SH-SY5Y (cell line): ENCODE data around the gene CACNA2D4.

Source experiments
- GATA2 ChIP-seq: IDR thresholded peaks from 2 replicates; pipeline ENCODE4 v1.6.1; 2011; ENCODE audit warnings: mild to moderate bottlenecking, low read depth, low read length
- GATA3 ChIP-seq: IDR thresholded peaks from 2 replicates; pipeline ENCODE4 v1.6.1; 2011; ENCODE audit warnings: low read depth, mild to moderate bottlenecking, low read length, moderate library complexity

Gene CACNA2D4

DNA sequence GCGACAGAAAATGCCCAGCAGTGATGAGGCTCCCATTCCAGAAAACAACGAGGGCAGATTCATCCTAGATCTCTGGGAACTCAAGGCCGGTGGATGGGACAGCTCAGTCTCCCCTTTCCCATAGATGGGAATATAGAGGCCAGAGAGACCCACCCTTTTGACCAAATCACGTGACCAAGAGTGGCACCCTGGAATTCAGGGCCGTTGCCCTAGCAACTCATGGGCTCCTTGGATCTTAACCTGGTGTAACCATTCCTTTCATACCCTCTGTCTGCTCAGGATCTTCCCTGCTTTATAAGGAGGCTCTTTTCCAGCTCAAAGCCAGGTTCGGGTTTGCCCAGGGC is 106.5 kb downstream of the CACNA2D4 start:
- TF ChIP-seq GATA3, result no peak
- no peak for TF ChIP-seq GATA2

DNA sequence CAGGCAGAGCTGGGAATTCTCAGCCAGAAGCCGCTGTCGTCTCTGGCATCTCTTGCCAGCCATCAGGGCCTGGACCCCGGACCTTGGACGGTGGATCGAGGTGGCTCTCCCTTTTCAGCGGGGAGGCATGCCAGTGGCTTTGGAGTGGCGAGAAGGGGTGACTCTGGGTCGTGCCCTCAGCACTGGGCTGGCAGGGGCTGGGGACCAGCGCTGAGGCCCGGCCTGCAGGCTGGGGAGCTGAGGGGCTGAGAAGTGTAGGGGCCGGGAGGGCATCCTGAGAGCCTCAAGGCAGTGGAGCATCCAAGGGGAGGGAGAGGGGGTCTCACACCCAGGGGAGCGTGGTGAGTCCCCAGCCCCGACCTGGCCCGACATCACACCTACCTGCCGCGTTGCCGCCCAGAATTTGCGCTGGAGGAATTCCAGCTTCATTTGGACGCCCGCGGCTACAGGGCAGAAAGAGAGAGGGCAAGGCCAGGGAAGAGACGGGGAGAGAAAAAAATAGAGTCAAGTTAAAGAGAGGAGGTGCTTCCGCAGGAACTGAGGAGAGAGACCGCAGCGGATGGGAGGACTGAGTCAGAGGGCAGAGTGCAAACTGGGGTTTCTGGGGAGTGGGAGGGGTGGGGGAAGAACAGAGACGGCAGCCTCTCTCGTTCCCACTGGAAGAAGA is 107.0 kb downstream of the CACNA2D4 start:
- no peak for TF ChIP-seq GATA2
- no peak for TF ChIP-seq GATA3

DNA sequence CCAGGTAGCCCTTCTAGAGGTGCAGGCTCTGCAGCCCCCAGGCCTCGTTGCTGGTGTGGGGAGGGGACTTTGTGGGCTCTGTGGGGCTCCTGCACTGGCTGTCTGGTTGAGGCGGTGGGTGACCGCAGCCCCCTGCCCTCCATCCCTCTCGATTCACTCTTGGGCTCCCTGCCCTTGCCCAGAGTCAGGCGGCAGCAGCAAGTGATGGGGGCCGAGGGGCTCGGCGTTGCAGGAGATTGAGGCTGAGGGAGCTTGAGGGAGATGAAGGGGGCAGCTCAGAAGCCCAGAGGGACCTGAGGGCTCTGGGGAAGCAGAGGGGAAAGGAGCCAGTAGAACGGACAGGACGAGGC is 107.5 kb downstream of the CACNA2D4 start:
- TF ChIP-seq GATA2, result no peak
- TF ChIP-seq GATA3, result no peak

DNA sequence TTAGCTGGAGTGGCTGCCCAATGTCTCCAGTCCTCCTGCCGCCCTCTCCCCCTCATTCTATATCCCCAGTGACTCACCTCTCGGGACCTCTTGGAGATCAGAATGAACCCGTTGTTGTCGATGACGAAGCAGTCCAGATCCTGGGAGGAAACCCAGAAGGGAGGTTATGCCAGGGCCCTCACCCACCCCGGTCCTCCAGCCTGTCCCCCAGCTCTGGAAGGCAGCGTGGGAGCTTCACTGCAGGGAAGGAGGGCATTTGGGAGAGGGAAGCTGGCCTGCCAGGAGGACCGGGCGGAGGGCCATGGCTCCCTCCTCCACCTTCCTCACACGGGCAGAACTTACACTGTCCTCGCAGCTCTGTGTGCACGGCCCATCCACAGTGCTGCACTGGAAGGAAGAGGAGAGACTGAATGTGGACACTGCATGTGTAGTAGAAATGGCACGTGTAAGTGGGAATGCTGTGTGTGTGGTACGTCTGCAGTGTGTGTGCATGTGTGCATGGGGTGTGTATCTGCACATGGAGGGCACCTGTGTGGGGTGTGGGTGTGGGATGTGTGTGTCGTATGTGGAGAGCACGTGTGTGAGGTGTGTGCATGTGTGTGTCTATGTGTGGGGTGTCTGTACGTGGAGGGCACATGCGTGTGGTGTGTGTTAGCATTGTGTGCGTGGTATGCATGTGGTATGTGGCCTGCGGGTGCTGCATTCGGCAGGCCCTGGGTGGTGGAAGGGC is 108.1 kb downstream of the CACNA2D4 start:
- no peak for TF ChIP-seq GATA2
- TF ChIP-seq GATA3, result no peak

DNA sequence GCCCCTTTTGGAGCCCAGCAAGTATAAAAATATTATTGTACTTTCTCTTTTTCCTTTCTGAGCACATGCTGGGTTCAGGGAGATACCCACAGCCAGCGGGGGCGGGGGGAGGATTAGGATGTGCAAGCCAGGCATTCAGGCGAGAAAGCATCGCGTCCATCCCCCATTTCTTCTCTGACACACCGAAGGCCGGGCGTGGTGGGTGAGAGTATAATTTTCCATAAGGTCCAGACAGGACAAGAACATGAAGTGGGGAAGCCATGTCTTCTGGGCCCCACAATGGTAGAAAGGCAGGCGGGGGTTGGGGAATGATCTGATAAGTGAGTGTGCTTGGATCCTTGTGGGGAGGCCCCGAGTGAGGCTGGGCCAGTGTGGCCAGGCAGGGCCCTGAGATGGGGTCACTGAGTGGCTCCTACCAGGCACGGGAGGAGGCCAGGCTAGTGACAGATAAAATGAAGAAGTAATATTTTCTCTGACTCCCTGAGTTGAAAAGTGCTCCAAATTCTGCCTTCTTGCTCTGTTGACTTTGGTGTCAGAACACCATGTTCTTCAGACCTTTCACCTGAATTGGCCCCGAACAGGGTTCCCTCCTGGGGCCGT is 108.8 kb downstream of the CACNA2D4 start:
- TF ChIP-seq GATA2, result no peak
- no peak for TF ChIP-seq GATA3

DNA sequence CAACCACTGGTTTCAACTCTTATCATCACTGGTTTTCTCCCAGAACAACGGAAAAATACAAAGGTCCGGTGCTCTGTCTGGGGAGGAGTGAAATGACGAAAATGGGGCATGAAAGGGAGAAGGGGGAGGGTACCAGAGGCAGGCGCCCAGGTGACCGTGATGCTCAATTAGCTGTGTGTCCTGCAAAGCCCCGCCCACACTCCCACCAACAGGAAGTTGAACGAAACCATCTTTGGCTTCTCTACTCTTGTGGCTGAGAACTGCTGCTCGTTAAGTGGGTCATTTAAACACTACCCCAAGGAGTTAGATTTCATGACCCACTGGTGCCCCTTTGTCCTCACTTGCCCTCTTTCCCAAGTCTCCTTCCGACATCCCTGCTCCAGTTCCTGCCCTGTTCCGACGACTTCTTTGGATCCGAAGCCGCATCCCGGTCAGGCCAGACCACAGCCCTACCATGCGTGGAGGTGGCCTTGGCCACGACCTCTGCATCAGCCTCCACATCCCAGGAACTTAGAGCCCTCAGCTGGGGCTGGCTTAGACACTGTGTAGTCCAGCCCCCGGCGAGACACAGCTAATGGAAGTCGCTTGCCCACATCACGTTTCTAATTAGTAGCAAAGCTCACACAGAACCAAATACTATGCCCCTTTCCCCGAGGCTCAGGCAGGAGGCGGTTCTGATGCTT is 109.5 kb downstream of the CACNA2D4 start:
- TF ChIP-seq GATA2 (no peak), GATA3 (no peak)

DNA sequence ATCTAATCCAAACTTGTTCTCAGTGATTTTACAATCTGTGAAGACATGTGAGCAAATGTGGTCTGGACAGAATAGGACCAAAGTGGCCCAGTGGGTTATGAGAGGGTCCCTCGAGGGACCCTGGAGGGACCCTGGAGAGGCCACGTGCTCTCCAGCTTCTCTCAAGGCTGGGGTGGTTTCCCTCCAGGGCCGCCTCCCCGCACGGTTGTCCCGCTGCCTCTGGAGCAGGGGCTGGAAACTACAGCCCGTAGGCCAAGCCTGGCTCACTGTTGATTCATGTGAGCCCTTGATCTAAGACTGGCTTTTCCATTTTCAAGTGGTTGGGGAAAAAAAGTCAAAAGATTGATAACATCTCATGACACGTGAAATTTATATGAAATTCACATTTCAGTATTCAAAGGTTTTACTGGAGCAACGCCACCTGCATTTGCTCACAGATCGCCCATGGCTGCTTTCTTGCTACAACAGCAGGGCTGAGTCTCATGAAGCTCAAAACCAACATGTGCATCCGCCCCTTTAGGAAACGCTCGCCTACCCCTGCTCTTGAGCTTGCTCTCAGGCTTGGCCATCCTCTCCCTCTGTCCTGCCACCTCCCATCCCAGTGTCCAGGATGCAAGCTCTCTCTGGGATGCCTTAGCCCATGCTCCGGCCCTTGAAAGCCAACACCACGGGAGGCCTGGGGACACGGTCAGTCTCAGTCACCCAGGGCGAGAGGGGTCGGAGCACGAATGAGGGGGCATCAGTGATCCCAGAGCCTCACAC is 110.2 kb downstream of the CACNA2D4 start:
- TF ChIP-seq GATA3 (no peak), GATA2 (no peak)

DNA sequence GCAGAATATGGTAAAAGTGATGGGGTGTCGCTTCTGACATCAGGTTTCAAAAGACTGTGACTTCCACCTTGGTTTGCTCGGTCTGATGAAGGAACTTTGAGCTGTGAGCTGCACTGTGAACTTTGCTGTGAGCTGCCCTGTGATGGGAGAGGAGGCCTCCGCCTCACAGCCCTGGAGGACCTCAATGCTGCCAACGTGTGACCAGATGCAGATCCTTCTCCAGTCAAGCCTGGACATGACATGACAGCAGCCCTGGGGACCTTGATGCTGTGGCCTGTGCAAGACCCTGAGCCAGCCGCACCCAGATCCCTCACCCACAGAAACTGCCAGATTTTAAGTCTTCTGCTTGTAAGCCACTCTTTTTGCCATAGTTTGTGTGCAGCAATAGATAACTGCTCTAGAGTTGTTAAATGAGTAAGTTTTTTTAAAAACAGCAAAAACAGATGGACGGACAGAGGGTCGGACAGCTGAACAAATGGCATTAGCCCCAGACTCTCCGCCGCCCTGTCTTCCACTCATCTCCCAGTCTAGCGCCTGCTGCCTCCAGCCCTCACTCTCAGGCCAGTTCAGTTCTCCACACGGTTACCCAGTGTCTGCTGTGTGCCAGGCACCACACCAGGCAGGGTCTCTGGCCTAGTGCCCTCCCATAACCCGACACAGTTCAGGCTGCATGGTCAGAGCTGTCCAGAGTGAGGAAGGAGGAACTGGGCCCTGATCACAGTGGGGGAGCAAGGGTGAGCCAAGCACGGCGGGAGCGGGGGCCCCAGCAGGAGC is 111.2 kb downstream of the CACNA2D4 start:
- no peak for TF ChIP-seq GATA2
- TF ChIP-seq GATA3, result no peak

DNA sequence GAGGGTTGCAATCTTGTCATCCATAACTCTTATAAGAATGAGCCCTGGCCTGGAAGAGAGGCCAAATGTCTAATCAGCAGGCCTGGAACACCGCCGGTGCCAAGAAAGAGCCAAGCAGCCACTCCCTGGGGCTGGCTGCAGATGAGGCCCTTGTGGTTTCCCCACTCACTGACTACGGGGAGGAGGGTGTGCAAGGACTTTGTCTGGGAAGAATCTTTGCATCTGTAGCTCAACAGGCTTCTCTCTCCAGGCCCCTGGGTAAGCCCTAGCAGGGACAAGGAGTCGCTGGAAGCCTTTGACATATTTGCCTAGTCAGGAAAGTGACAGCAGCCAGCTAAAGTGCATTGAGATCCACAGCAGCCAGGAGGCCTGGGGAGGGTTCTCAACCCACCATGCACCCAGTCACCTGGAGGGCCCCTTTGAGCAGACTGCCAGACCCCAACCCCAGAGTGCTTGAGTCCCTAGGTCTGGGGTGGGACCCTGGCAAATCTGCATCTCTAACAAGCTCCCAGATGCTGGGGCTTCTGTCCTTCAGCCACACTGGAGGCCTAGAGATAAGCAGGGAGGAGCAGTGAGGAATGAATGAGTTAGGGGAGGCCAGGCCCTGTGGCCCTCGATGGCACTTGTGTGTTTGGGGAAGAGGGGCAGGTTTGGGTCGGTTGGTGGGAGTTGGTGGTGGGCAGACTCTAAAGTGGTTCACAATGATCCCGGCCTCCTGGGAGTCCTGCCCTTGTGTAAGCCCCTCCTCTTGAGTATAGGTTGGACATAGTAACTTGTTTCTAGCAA is 112.0 kb downstream of the CACNA2D4 start:
- TF ChIP-seq GATA2 (no peak), GATA3 (no peak)

DNA sequence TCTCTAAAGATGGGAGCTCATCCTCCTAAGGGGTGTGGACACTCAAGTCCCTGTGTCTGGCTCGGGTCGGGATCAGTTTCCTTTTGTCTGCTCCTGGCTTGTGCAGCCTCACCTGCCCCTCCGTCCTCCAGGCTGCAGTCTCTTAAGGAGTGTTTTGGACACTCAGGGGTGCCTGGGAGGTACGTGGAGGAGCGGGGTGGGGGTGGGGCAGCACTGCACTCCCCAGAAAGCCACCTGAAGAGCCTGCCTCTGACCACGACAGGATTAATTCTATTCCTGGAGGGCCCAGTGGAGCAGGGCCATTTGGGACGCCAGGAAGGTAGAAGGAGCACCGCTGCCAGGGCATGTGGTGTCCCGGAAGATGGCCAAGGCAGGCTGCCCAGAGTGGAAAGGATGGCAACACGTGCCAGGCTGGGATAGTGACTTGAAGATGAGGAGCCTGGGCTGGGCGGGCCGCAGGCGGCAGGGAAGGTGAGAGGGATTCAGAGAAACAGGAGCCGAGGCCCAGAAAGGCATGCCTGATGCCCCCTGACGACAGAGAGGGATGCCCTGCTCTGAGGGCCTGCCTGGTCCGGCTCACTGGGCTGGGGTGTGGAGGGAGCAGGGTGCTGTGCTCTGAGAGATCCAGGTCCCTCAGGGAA is 112.9 kb downstream of the CACNA2D4 start:
- TF ChIP-seq GATA3 (no peak), GATA2 (no peak)

DNA sequence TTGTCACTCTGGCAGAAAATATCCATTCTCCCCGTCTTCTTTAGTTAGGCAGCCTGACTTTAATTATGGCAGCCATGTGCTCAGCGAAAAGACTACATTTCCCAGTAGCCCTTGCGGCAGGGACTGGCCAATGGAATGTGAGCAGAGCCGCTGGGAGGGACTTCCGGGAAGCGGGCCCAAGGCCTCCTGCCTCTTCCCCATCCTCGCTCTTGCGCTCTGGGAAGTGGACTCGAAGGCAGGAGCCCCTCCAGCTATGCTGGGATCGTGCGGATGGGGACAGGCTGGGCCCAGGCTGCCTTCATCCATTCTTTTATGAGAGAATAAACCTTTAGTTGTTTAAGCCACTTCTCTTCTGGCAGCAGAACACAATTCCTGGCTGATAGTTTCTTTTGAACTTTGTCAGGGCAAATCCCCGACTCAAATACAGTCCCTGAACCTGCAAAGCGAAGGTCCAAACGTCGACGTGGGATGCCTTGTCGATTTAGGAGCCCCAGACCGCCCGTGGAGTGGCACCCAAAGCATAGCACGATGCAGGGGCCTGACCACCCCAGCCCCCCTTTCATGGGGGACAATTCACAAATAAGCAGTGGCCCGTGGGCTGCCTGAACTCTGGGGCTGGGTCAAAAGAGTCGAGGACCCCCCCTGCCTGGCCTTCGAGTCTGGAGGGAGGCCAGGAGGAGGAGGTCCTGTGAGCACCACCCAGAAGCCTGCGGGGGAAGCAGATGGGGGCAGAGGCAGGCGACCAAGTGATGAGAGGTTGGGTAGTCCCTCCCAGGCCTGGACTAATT is 113.7 kb downstream of the CACNA2D4 start:
- TF ChIP-seq GATA3 (no peak), GATA2 (no peak)

DNA sequence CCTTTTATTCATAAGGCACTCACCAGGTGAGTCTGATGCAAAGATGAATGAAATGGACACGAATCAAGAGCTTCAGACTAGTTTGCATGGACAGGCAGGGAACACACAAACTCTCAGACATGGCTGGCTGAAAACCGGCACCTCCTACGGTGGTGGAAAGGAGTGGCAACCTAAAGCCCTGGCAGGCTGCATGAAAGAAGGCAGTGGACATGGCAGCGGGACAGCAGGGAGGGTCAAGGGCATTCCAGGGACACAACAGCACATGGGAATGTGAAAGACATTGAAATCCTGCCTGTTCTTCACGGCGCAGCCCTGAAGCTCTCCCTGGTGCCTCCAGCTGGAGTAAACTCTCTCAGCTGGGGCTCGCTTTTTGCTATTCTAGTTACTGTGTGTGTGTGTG is 114.7 kb downstream of the CACNA2D4 start:
- TF ChIP-seq GATA3, result no peak
- TF ChIP-seq GATA2, result no peak
